Measurements from ENCODE around the gene ADAM21. TPM values are rescaled to one million over a fixed set of nuclear protein-coding genes. Genes with fewer than 3 reads are reported as not detected.
"Not testable (repeated sequence)": the region's sequence is repeated elsewhere in the genome, so short reads cannot be mapped to it uniquely, and the experiment has no call there.

ADAM21 gene
- total RNA-seq, 2 donors from 2014 or later: 0.91 TPM; not detected in 1

GRCh38 chr14:70441641-70442040 lies 10.3 kb upstream of the ADAM21 start:
- Histone ChIP-seq H3K4me3 (no peak overlapping the region), H3K4me1 (replicated peaks) (no peaks in the 10 kb centered on the region), H3K27me3 (replicated peaks; ENCODE audit: insufficient read depth) (no peaks in the 10 kb centered on the region), H3K9me3 (no peaks in the 10 kb centered on the region), H3K36me3 (no peaks in the 10 kb centered on the region), H3K27ac (no peak overlapping the region)
- 57% methylated on average over 3 of the region's 3 CpGs for WGBS
- TF ChIP-seq, protein P1, sequence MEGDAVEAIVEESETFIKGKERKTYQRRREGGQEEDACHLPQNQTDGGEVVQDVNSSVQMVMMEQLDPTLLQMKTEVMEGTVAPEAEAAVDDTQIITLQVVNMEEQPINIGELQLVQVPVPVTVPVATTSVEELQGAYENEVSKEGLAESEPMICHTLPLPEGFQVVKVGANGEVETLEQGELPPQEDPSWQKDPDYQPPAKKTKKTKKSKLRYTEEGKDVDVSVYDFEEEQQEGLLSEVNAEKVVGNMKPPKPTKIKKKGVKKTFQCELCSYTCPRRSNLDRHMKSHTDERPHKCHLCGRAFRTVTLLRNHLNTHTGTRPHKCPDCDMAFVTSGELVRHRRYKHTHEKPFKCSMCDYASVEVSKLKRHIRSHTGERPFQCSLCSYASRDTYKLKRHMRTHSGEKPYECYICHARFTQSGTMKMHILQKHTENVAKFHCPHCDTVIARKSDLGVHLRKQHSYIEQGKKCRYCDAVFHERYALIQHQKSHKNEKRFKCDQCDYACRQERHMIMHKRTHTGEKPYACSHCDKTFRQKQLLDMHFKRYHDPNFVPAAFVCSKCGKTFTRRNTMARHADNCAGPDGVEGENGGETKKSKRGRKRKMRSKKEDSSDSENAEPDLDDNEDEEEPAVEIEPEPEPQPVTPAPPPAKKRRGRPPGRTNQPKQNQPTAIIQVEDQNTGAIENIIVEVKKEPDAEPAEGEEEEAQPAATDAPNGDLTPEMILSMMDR (IDR thresholded peaks at IDR 0.05): no peak
- TF ChIP-seq POLR2AphosphoS5 (IDR thresholded peaks at IDR 0.05): no peak
- no peak for TF ChIP-seq POLR2A (IDR thresholded peaks at IDR 0.05)
- no peak for DNase-seq (ENCODE audit: low spot score)
- intact Hi-C loops (cut with DNase I): no loop called here

DNA sequence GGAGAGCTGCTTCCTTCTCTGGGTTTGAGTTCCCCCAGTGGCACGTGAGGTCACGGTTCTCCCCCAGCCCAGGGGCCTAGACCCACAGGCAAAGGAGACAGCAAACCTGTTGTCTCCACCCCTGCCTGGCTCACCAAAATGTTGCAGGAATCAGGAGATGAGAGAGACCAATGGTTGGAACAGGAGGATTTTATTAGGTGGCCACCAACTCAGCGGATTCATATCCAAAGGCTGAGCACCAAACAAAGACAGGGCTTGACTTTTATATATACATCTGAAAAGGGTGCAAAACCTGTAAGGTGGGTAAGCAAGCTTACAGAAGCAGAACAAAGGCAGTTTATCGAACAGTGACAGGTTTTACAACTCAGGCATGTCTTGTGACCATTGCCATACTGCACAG lies 9.2 kb upstream of the ADAM21 start:
- no peaks in the 10 kb centered on the region for H3K9me3 ChIP-seq
- intact Hi-C loops (cut with DNase I): no loop called here
- H3K4me1 ChIP-seq (replicated peaks): no peaks in the 10 kb centered on the region
- H3K27ac ChIP-seq: no peak overlapping the region
- no peak overlapping the region for H3K4me3 ChIP-seq
- DNase-seq (ENCODE audit: low spot score): no peak
- 85% methylated on average over 4 of the region's 4 CpGs for WGBS
- no peaks in the 10 kb centered on the region for H3K27me3 ChIP-seq (replicated peaks; ENCODE audit: insufficient read depth)
- H3K36me3 ChIP-seq: no peaks in the 10 kb centered on the region
- no peak for TF ChIP-seq POLR2AphosphoS5 (IDR thresholded peaks at IDR 0.05)

DNA sequence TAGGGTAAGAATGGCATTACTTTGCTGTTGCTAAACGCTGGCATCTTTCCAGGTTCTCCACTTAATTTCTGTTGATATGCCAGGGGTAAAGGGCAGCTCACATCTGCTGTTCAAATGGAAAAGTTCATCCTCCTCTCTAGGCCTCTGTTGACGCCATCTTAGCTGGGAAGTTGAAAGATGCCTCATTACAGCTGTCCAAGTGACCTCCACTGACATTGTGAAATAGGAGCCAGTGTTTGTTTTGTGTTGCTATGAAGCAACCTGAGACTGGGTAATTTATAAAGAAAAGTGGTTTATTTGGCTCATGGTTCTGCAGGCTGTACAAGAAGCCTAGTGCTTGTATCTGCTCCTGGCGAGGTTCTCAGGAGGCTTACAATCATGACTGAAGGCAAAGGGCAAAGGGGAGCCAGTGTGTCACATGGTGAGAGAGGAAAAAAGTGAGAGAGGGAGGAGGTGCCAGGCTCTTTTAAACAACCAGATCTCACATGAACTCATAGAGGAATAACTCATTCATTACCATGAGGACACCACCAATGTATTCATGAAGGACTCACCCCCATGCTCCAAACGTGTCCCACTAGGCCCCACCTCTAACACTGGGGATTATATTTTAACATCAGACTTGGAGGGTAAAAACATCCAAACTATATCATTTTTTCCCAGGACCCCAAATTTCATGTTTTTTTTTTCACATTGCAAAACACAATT lies 3.2 kb upstream of the ADAM21 start:
- TF ChIP-seq POLR2AphosphoS5 (IDR thresholded peaks at IDR 0.05) (no peak), POLR2A (IDR thresholded peaks at IDR 0.05) (no peak)
- TF ChIP-seq, protein P1 (IDR thresholded peaks at IDR 0.05): no peak
- no peak overlapping the region for H3K4me3 ChIP-seq
- H3K4me1 ChIP-seq (replicated peaks): no peaks in the 10 kb centered on the region
- H3K27ac ChIP-seq: no peak overlapping the region
- H3K9me3 ChIP-seq: no peaks in the 10 kb centered on the region
- intact Hi-C loops (cut with DNase I): no loop called here
- H3K27me3 ChIP-seq (replicated peaks; ENCODE audit: insufficient read depth): no peaks in the 10 kb centered on the region
- no peak for DNase-seq (ENCODE audit: low spot score)
- H3K36me3 ChIP-seq: no peaks in the 10 kb centered on the region
- WGBS: 71% methylated on average over 4 of the region's 4 CpGs

DNA sequence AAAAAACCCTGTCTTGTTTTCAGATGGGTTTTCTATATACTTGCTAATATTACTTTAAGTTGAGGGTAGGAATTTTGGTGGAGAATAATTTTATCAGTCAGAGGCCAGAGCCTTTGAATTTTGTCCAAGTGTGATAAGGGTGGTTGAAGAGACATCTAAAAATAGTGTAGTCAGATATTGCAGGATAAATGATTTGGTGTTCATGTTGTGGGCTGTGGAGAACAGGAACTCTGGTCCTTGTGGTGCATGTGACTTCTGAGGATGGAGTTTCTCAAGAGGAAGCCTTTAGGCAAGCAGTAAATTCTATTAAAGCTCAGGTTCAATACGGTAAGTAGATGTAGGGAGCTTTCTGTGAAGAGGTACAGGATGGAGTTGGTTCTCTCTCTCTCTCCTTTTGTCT lies 2.8 kb downstream of the ADAM21 start:
- Histone ChIP-seq H3K9me3 (no peaks in the 10 kb centered on the region), H3K4me3 (no peak overlapping the region), H3K27me3 (replicated peaks; ENCODE audit: insufficient read depth) (no peaks in the 10 kb centered on the region), H3K36me3 (no peaks in the 10 kb centered on the region), H3K4me1 (replicated peaks) (no peaks in the 10 kb centered on the region), H3K27ac (no peak overlapping the region)
- WGBS: 59% methylated on average over 1 of the region's 1 CpG
- TF ChIP-seq POLR2AphosphoS5 (IDR thresholded peaks at IDR 0.05): no peak
- TF ChIP-seq, protein P1 (IDR thresholded peaks at IDR 0.05): no peak
- TF ChIP-seq POLR2A (IDR thresholded peaks at IDR 0.05): no peak
- DNase-seq (ENCODE audit: low spot score): no peak
- intact Hi-C loops (cut with DNase I): no loop called here

- H3K27me3 ChIP-seq (replicated peaks; ENCODE audit: insufficient read depth): no peaks in the 10 kb centered on the region
- no peak for TF ChIP-seq POLR2AphosphoS5 (IDR thresholded peaks at IDR 0.05)
- no peak for TF ChIP-seq POLR2A (IDR thresholded peaks at IDR 0.05)
- TF ChIP-seq, protein P1 (IDR thresholded peaks at IDR 0.05): no peak
- intact Hi-C loops (cut with DNase I): no loop called here
- no peak overlapping the region for H3K4me3 ChIP-seq
- H3K27ac ChIP-seq: no peak overlapping the region
- H3K36me3 ChIP-seq: no peaks in the 10 kb centered on the region
- no peaks in the 10 kb centered on the region for H3K9me3 ChIP-seq
- DNase-seq (ENCODE audit: low spot score): no peak
- H3K4me1 ChIP-seq (replicated peaks): no peaks in the 10 kb centered on the region
- WGBS: 75% methylated on average over 3 of the region's 3 CpGs
Measured at GRCh38 chr14:70468731-70469130, 16.8 kb downstream of the ADAM21 start.

GRCh38 chr14:70470863-70471563 lies 19.0 kb downstream of the ADAM21 start:
- 80% methylated on average over 8 of the region's 8 CpGs for WGBS
- H3K4me1 ChIP-seq (replicated peaks); H3K27ac ChIP-seq; H3K27me3 ChIP-seq (replicated peaks; ENCODE audit: insufficient read depth); H3K9me3 ChIP-seq; DNase-seq (ENCODE audit: low spot score); intact Hi-C loops (cut with DNase I); H3K4me3 ChIP-seq; H3K36me3 ChIP-seq: not testable (repeated sequence)

Data from prostate gland (tissue), 2 donors.